H9 (cell line): ENCODE measurements around the gene SMCO4. TPM values are rescaled to one million over a fixed set of nuclear protein-coding genes. Genes with fewer than 3 reads are reported as not detected.

ENCODE experiments used
- DNase-seq: peaks from one replicate; pipeline ENCODE4 v3.0.0-alpha.2; 2017
- H2AFZ ChIP-seq: one replicate; pipeline ENCODE4 v1.6.1; 2013; ENCODE audit warnings: mild to moderate bottlenecking, low read length, control low read depth, moderate library complexity
- H2AK5ac ChIP-seq: 2 replicates; pipeline ENCODE4 v1.6.1; 2013; ENCODE audit warnings: low read length, control low read depth, mixed read lengths; ENCODE audit not compliant: insufficient read length
- H2BK120ac ChIP-seq: one replicate; pipeline ENCODE4 v1.6.1; 2013; ENCODE audit warnings: low read depth, mild to moderate bottlenecking, low read length, control low read depth, inconsistent platforms; ENCODE audit not compliant: poor library complexity, severe bottlenecking
- H2BK12ac ChIP-seq: 2 replicates; pipeline ENCODE4 v1.6.1; 2013; ENCODE audit warnings: low read length, control low read depth, mixed read lengths, low read depth; ENCODE audit not compliant: insufficient read length
- H2BK15ac ChIP-seq: 2 replicates; pipeline ENCODE4 v1.6.1; 2013; ENCODE audit warnings: low read depth, low read length, control low read depth
- H2BK20ac ChIP-seq: one replicate; pipeline ENCODE4 v1.6.1; 2013; ENCODE audit warnings: low read depth, mild to moderate bottlenecking, low read length, control low read depth, inconsistent platforms; ENCODE audit not compliant: poor library complexity, severe bottlenecking
- H2BK5ac ChIP-seq: 2 replicates; pipeline ENCODE4 v1.6.1; 2013; ENCODE audit warnings: low read length, control low read depth, mixed read lengths; ENCODE audit not compliant: insufficient read length
- H3K14ac ChIP-seq: 2 replicates; pipeline ENCODE4 v1.6.1; 2013; ENCODE audit warnings: low read length, control low read depth; ENCODE audit not compliant: insufficient read depth
- H3K18ac ChIP-seq: 2 replicates; pipeline ENCODE4 v1.6.1; 2013; ENCODE audit warnings: low read depth, mild to moderate bottlenecking, mixed read lengths, low read length, control low read depth; ENCODE audit not compliant: insufficient read length
- H3K23ac ChIP-seq: 2 replicates; pipeline ENCODE4 v1.6.1; 2013; ENCODE audit warnings: low read length, control low read depth, mixed read lengths, low read depth; ENCODE audit not compliant: insufficient read length
- H3K23me2 ChIP-seq: 2 replicates; pipeline ENCODE4 v1.6.1; 2013; ENCODE audit warnings: low read depth, mild to moderate bottlenecking, mixed read lengths, low read length, control low read depth; ENCODE audit not compliant: insufficient read length, poor library complexity, severe bottlenecking
- H3K27ac ChIP-seq: 2 replicates; pipeline ENCODE4 v1.5.1; 2013; ENCODE audit warnings: low read length, control low read depth, mixed read lengths, low read depth; ENCODE audit not compliant: insufficient read length
- H3K27me3 ChIP-seq: 2 replicates; pipeline ENCODE4 v1.6.1; 2013; ENCODE audit warnings: low read length, control low read depth, inconsistent platforms; ENCODE audit not compliant: insufficient read depth
- H3K4ac ChIP-seq: 2 replicates; pipeline ENCODE4 v1.6.1; 2013; ENCODE audit warnings: low read depth, mild to moderate bottlenecking, control low read depth, inconsistent platforms, low read length, moderate library complexity
- H3K4me1 ChIP-seq: 2 replicates; pipeline ENCODE4 v1.6.1; 2013; ENCODE audit warnings: low read length, control low read depth, inconsistent platforms; ENCODE audit not compliant: insufficient read depth
- H3K4me2 ChIP-seq: 2 replicates; pipeline ENCODE4 v1.6.1; 2013; ENCODE audit warnings: low read length, control low read depth, mixed read lengths; ENCODE audit not compliant: insufficient read length, insufficient read depth
- H3K56ac ChIP-seq: 2 replicates; pipeline ENCODE4 v1.6.1; 2013; ENCODE audit warnings: low read depth, mild to moderate bottlenecking, mixed read lengths, low read length, control low read depth; ENCODE audit not compliant: insufficient read length
- H3K79me1 ChIP-seq: 2 replicates; pipeline ENCODE4 v1.6.1; 2013; ENCODE audit warnings: low read depth, mild to moderate bottlenecking, moderate library complexity, low read length, control low read depth, inconsistent platforms; ENCODE audit not compliant: insufficient read depth, poor library complexity, severe bottlenecking
- H3K79me2 ChIP-seq: 2 replicates; pipeline ENCODE4 v1.6.1; 2013; ENCODE audit warnings: low read length, control low read depth, inconsistent platforms; ENCODE audit not compliant: insufficient read depth
- H3K9ac ChIP-seq: 2 replicates; pipeline ENCODE4 v1.6.1; 2013; ENCODE audit warnings: low read length, control low read depth, mixed read lengths; ENCODE audit not compliant: insufficient read length; ENCODE audit errors: extremely low read depth
- H3K9me3 ChIP-seq: one replicate; pipeline ENCODE4 v1.6.1; 2013; ENCODE audit warnings: low read depth, low read length, inconsistent platforms; ENCODE audit not compliant: control insufficient read depth
- H3T11ph ChIP-seq: one replicate; pipeline ENCODE4 v1.6.1; 2013; ENCODE audit warnings: mild to moderate bottlenecking, low read length, control low read depth, inconsistent platforms
- H4K20me1 ChIP-seq: one replicate; pipeline ENCODE4 v1.6.1; 2013; ENCODE audit not compliant: control insufficient read depth, insufficient read length, insufficient read depth
- H4K5ac ChIP-seq: 2 replicates; pipeline ENCODE4 v1.6.1; 2013; ENCODE audit warnings: low read depth, mild to moderate bottlenecking, mixed read lengths, low read length, control low read depth; ENCODE audit not compliant: insufficient read length
- H4K8ac ChIP-seq: replicated peaks from 2 replicates; pipeline ENCODE4 v1.6.1; 2013; ENCODE audit warnings: low read length, control low read depth, mixed read lengths, low read depth; ENCODE audit not compliant: insufficient read length
- H4K91ac ChIP-seq: 2 replicates; pipeline ENCODE4 v1.6.1; 2013; ENCODE audit warnings: low read depth, mild to moderate bottlenecking, moderate library complexity, mixed read lengths, low read length, control low read depth; ENCODE audit not compliant: insufficient read length
- H3K27ac Mint-ChIP-seq, 3 experiments: 2 replicates in 2 of 3; 3 replicates in 1 of 3; pipeline ENCODE4 v1.8.0; 2020 to 2021; ENCODE audit warnings: mixed read lengths in 3 of 3, mild to moderate bottlenecking in 1 of 3, moderate library complexity in 1 of 3
- H3K27me3 Mint-ChIP-seq: 2 replicates; pipeline ENCODE4 v1.8.0; 2021; ENCODE audit warnings: low read depth, mild to moderate bottlenecking, moderate library complexity, mixed read lengths
- H3K36me3 Mint-ChIP-seq, 3 experiments: 2 replicates in 2 of 3; 3 replicates in 1 of 3; pipeline ENCODE4 v1.8.0; 2020 to 2021; ENCODE audit warnings: low read depth in 3 of 3, mixed read lengths in 3 of 3; ENCODE audit not compliant: insufficient read depth in 1 of 3
- H3K4me1 Mint-ChIP-seq, 2 experiments: 2 replicates each; pipeline ENCODE4 v1.8.0; 2020; ENCODE audit warnings: mixed read lengths in 2 of 2
- H3K4me3 Mint-ChIP-seq, 2 experiments: 2 replicates in 1 of 2; 3 replicates in 1 of 2; pipeline ENCODE4 v1.8.0; 2020 to 2021; ENCODE audit warnings: mild to moderate bottlenecking in 2 of 2, mixed read lengths in 2 of 2, moderate library complexity in 1 of 2
- H3K9me3 Mint-ChIP-seq, 2 experiments: 2 replicates in 1 of 2; 3 replicates in 1 of 2; pipeline ENCODE4 v1.8.0; 2020; ENCODE audit warnings: mild to moderate bottlenecking in 2 of 2, mixed read lengths in 2 of 2, moderate library complexity in 1 of 2
- CTCF ChIP-seq: fragments of 200-600 bp; sonication (generic); conservative IDR thresholded peaks from 3 replicates; pipeline ENCODE4 v1.8.0; 2021; ENCODE audit warnings: antibody characterized with exemption, mild to moderate bottlenecking
- WGBS: extraction: QIAGEN DNeasy Blood & Tissue Kit; methylation state at CpG from one replicate; pipeline ENCODE4 v1.1.7; 2013; ENCODE audit warnings: missing lambda C conversion rate, low lambda C conversion rate, mixed read lengths; ENCODE audit not compliant: insufficient read length; ENCODE audit errors: extremely low coverage; 5-methylcytosine and 5-hydroxymethylcytosine counted together
- total RNA-seq: library from RNA; stranded (reverse); gene quantifications from 2 replicates; pipeline ENCODE4 v1.2.1, GENCODE V29; 2021

SMCO4 gene
- total RNA-seq, 1 experiment from 2014 or later: 35.6 TPM

DNA sequence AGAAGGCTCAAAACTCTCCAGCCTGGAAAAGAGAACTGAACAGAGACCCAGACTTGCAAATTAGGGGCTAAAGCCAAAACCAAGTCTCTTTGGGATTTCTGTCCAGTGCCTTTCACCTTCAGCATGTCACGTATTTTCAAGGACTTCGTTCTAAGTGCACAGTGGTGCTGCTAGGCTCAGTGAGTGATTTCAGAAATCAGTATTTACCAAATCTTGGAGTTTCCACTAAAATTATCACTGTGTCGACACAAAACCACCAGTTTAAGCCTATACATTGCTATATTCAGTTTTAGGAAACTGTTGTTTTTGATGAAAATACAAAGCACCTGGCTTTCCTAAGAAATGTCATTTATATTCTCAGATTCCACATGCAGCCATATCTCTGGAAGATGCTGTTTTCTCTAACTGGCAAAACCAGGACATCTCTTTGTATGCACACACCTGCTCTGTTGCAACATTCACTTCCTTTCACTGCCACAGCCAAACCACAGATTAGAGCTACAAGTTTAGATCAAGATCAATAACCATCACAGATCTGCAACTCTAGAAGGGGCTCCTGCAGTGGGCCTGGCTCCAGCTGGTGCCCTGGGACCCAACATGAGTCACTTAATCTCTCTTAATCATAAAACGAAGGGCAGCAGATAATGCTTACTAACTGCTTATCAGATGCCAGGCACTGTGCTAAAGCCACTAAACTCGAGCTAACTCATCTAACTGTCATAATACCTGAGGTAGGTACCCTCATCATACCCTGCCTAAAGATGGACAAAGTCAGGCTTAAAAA is 22.3 kb downstream of the SMCO4 start:
- Histone ChIP-seq H3K9ac (no peak overlapping the region), H4K8ac (no peak overlapping the region), H2AK5ac (no peak overlapping the region), H2BK5ac (no peak overlapping the region), H3K14ac (no peak overlapping the region), H4K5ac (no peak overlapping the region), H3K18ac (no peak overlapping the region), H4K91ac (no peak overlapping the region), H3K9me3 (no peaks in the 10 kb centered on the region), H3K27ac (no peak overlapping the region), H3K23ac (no peak overlapping the region), H3K4me2 (no peak overlapping the region), H2AFZ (no peak overlapping the region), H3K27me3 (no peaks in the 10 kb centered on the region), H3K4ac (no peak overlapping the region), H4K20me1 (peaks cover 3% of the 10 kb centered on the region), H3T11ph (no peak overlapping the region), H2BK15ac (no peak overlapping the region), H3K4me1 (peaks cover 8% of the 10 kb centered on the region; the same call in 1 of the 2 replicates), H3K79me1 (no peaks in the 10 kb centered on the region), H3K56ac (no peak overlapping the region), H2BK20ac (no peak overlapping the region), H3K23me2 (no peaks in the 10 kb centered on the region), H2BK120ac (no peak overlapping the region), H2BK12ac (no peak overlapping the region), H3K79me2 (peaks cover 2% of the 10 kb centered on the region)
- Mint-ChIP-seq H3K4me3 (no peak overlapping the region), H3K36me3 (peaks cover 0 to 3% (median 0%) of the 10 kb centered on the region in 3 experiments; a peak in 2 of 7 replicates), H3K27me3 (no peaks in the 10 kb centered on the region), H3K9me3 (no peaks in the 10 kb centered on the region), H3K4me1 (peaks cover 55 to 60% of the 10 kb centered on the region in 2 experiments), H3K27ac (peak overlapping the region in 1 of 3 experiments; percentile 8; a peak in 1 of 7 replicates)
- no peak for TF ChIP-seq CTCF
- WGBS: no CpG with 5 or more reads among the region's 5 CpGs
- DNase-seq: no peak
